Caco-2 (cell line): ENCODE data around the gene NAA11. TPM values are rescaled to one million over a fixed set of nuclear protein-coding genes. Genes with fewer than 3 reads are reported as not detected.

Source experiments
- BruUV-seq: library from RNA; stranded (reverse); fragments of 400-500 nt; replicated peaks from 2 replicates; lab custom pipeline; 2021; lab: Mats Ljungman, UMichigan
- CTCF ChIA-PET: fragments of 300-600 bp; sonication (Branson Sonifier 250); formaldehyde crosslinking; loops from one replicate; lab custom pipeline; 2022; ENCODE audit warnings: antibody characterized with exemption; lab: Charles Lee
- POLR2A ChIA-PET: fragments of 300-600 bp; sonication (Branson Sonifier 250); formaldehyde crosslinking; loops from one replicate; lab custom pipeline; 2022; ENCODE audit warnings: antibody characterized with exemption; lab: Charles Lee
- DNase-seq, 2 experiments: peaks; one replicate each; pipeline versions ENCODE4 v3.0.0 to v3.0.0-alpha.2; 2020 to 2022
- H3K27me3 ChIP-seq: replicated peaks from 2 replicates; pipeline ENCODE4 v1.6.0; 2011; ENCODE audit warnings: low read length; ENCODE audit not compliant: control insufficient read depth, insufficient read depth
- H3K36me3 ChIP-seq: 2 replicates; pipeline ENCODE4 v1.5.1; 2011; ENCODE audit warnings: low read length; ENCODE audit not compliant: control insufficient read depth, insufficient read depth
- H3K4me1 ChIP-seq: fragments of 250-450 bp; sonication (Bioruptor Pico); 2 replicates; pipeline ENCODE4 v1.5.1; 2020; ENCODE audit warnings: mild to moderate bottlenecking
- H3K4me3 ChIP-seq: 2 replicates; pipeline ENCODE4 v1.5.1; 2011; ENCODE audit warnings: low read depth, mild to moderate bottlenecking, control low read depth, low read length
- H3K9me3 ChIP-seq: fragments of 250-450 bp; sonication (Bioruptor Pico); 2 replicates; pipeline ENCODE4 v1.5.1; 2020; ENCODE audit warnings: mild to moderate bottlenecking, moderate library complexity
- H3K27ac Mint-ChIP-seq: one replicate; pipeline ENCODE4 v1.8.0; 2022; ENCODE audit warnings: mixed read lengths; ENCODE audit not compliant: unreplicated experiment
- H3K27me3 Mint-ChIP-seq: one replicate; pipeline ENCODE4 v1.8.0; 2022; ENCODE audit warnings: mixed read lengths; ENCODE audit not compliant: insufficient read depth, unreplicated experiment
- H3K36me3 Mint-ChIP-seq: one replicate; pipeline ENCODE4 v1.8.0; 2022; ENCODE audit warnings: mild to moderate bottlenecking, mixed read lengths; ENCODE audit not compliant: insufficient read depth, unreplicated experiment
- H3K4me1 Mint-ChIP-seq: one replicate; pipeline ENCODE4 v1.8.0; 2022; ENCODE audit warnings: low read depth, mixed read lengths; ENCODE audit not compliant: unreplicated experiment
- H3K4me3 Mint-ChIP-seq: one replicate; pipeline ENCODE4 v1.8.0; 2022; ENCODE audit warnings: mild to moderate bottlenecking, moderate library complexity, mixed read lengths; ENCODE audit not compliant: unreplicated experiment
- H3K9me3 Mint-ChIP-seq: one replicate; pipeline ENCODE4 v1.8.0; 2022; ENCODE audit warnings: mixed read lengths; ENCODE audit not compliant: unreplicated experiment
- CTCF ChIP-seq, 2 experiments: fragments of 200-600 bp in 1 of 2; IDR thresholded peaks; 1 replicate in 1 of 2; 2 replicates in 1 of 2; pipeline versions ENCODE4 v1.5.1 to v1.8.0; 2011 to 2022; ENCODE audit warnings: antibody characterized with exemption in 1 of 2, control low read depth in 1 of 2, inconsistent platforms in 1 of 2, low read depth in 1 of 2, low read length in 1 of 2, mild to moderate bottlenecking in 1 of 2, moderate library complexity in 1 of 2; ENCODE audit not compliant: insufficient read depth in 1 of 2, severe bottlenecking in 1 of 2, unreplicated experiment in 1 of 2
- intact Hi-C: fragments of 100-400 bp; cut with micrococcal nuclease; formaldehyde crosslinking; loops from one replicate; pipeline ENCODE4 v1.10.0; 2022; ENCODE audit not compliant: unreplicated experiment
- total RNA-seq: library from RNA; stranded (reverse); gene quantifications from 2 replicates; pipeline ENCODE4 v1.2.3, GENCODE V29; 2022

The NAA11 gene
- total RNA-seq, 1 experiment from 2014 or later, result not detected

- no peak overlapping the region for H3K27ac Mint-ChIP-seq
- CTCF ChIA-PET, result no interaction called here
- H3K4me1 Mint-ChIP-seq, result no peaks in the 10 kb centered on the region
- Histone ChIP-seq H3K9me3 (no peaks in the 10 kb centered on the region), H3K36me3 (no peaks in the 10 kb centered on the region), H3K4me1 (no peaks in the 10 kb centered on the region), H3K4me3 (no peak overlapping the region), H3K27me3 (no peaks in the 10 kb centered on the region)
- peaks cover 2% of the 10 kb centered on the region for H3K27me3 Mint-ChIP-seq
- BruUV-seq, result no TSS peak
- DNase-seq, result no peak
- no peaks in the 10 kb centered on the region for H3K36me3 Mint-ChIP-seq
- no peaks in the 10 kb centered on the region for H3K9me3 Mint-ChIP-seq
- intact Hi-C loops, result no loop called here
- no peak overlapping the region for H3K4me3 Mint-ChIP-seq
- TF ChIP-seq CTCF (IDR thresholded peaks at IDR 0.05; ENCODE audit: insufficient read depth in 1 of 2, low read depth in 1 of 2, low read length in 1 of 2, severe bottlenecking in 1 of 2, unreplicated experiment in 1 of 2), result no peak
- POLR2A ChIA-PET, result no interaction called here
Measured at GRCh38 chr4:79334341-79334740, 8.5 kb upstream of the NAA11 start.

- CTCF ChIA-PET, result no interaction called here
Measured at GRCh38 chr4:79331126-79331876, 5.4 kb upstream of the NAA11 start.

GRCh38 chr4:79330720-79331119 lies 4.9 kb upstream of the NAA11 start:
- Mint-ChIP-seq H3K27me3 (peaks cover 2% of the 10 kb centered on the region), H3K36me3 (no peaks in the 10 kb centered on the region), H3K4me1 (no peaks in the 10 kb centered on the region), H3K27ac (no peak overlapping the region), H3K9me3 (no peaks in the 10 kb centered on the region), H3K4me3 (no peak overlapping the region)
- H3K9me3 ChIP-seq, result no peaks in the 10 kb centered on the region
- no peaks in the 10 kb centered on the region for H3K36me3 ChIP-seq
- no peak for DNase-seq
- intact Hi-C loops, result no loop called here
- BruUV-seq, result no TSS peak
- H3K4me3 ChIP-seq, result no peak overlapping the region
- no peak for TF ChIP-seq CTCF (IDR thresholded peaks at IDR 0.05; ENCODE audit: insufficient read depth in 1 of 2, low read depth in 1 of 2, low read length in 1 of 2, severe bottlenecking in 1 of 2, unreplicated experiment in 1 of 2)
- ChIA-PET POLR2A (no interaction called here), CTCF (no interaction called here)
- H3K27me3 ChIP-seq, result no peaks in the 10 kb centered on the region
- no peaks in the 10 kb centered on the region for H3K4me1 ChIP-seq

More at GRCh38 chr4:79331126-79331876, 5.4 kb upstream of the NAA11 start:
- Histone ChIP-seq H3K4me3 (no peak overlapping the region), H3K27me3 (no peaks in the 10 kb centered on the region), H3K9me3 (no peaks in the 10 kb centered on the region), H3K36me3 (no peaks in the 10 kb centered on the region), H3K4me1 (no peaks in the 10 kb centered on the region)
- no peak for TF ChIP-seq CTCF (IDR thresholded peaks at IDR 0.05; ENCODE audit: insufficient read depth in 1 of 2, low read depth in 1 of 2, low read length in 1 of 2, severe bottlenecking in 1 of 2, unreplicated experiment in 1 of 2)
- POLR2A ChIA-PET, result no interaction called here
- H3K9me3 Mint-ChIP-seq, result no peaks in the 10 kb centered on the region
- DNase-seq, result no peak
- H3K36me3 Mint-ChIP-seq, result no peaks in the 10 kb centered on the region
- H3K4me1 Mint-ChIP-seq, result no peaks in the 10 kb centered on the region
- peaks cover 2% of the 10 kb centered on the region for H3K27me3 Mint-ChIP-seq
- no TSS peak for BruUV-seq
- H3K27ac Mint-ChIP-seq, result no peak overlapping the region
- intact Hi-C loops, result no loop called here
- no peak overlapping the region for H3K4me3 Mint-ChIP-seq
